ENCODE measurements around the gene TNIP2. TPM values are rescaled to one million over a fixed set of nuclear protein-coding genes. Genes with fewer than 3 reads are reported as not detected.

The TNIP2 gene
- total RNA-seq, 1 experiment from 2014 or later = 31.9 TPM

DNA sequence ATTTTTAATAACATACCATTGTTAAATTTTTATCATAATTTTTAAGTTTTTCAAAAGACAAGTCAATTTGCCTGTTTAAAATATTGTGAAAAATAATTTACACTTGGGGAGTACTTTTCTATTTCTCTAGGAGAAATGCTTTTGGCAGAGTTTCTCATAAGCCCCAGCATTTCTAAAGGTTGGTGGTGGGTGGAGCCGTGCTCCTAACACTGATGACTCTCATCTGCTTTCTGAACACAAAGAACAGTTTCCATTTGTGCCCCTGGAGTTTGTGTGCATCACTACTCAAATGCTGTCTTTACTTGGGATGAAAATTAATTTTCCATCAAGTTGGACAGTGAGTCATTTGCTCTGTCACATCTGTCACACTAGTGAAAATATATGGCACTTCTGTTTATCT, 57.6 kb downstream of the TNIP2 start:
- intact Hi-C loops (cut with micrococcal nuclease; ENCODE audit: unreplicated experiment) = no loop called here
- BruUV-seq (replicated peaks) = no TSS peak
- no peaks in the 10 kb centered on the region for H3K4me1 ChIP-seq (ENCODE audit: insufficient read depth, low read length, poor library complexity, severe bottlenecking)
- CTCF ChIA-PET = no interaction called here
- POLR2A ChIA-PET (ENCODE audit: low non-redundant PET) = no interaction called here
- H3K27me3 ChIP-seq (replicated peaks; ENCODE audit: insufficient read depth, low read depth, low read length, poor library complexity) = no peaks in the 10 kb centered on the region
- no peak for TF ChIP-seq EZH2 (IDR thresholded peaks at IDR 0.05; ENCODE audit: borderline replicate concordance, low read depth, low read length, poor library complexity, severe bottlenecking)
- TF ChIP-seq CTCF (conservative IDR thresholded peaks at IDR 0.05; ENCODE audit: low read depth, low read length) = no peak
- DNase-seq (ENCODE audit: low spot score) = no peak
- H3K36me3 ChIP-seq (ENCODE audit: insufficient read depth, low read length, poor library complexity, severe bottlenecking) = peaks cover 95% of the 10 kb centered on the region
- H3K27ac ChIP-seq (ENCODE audit: low read depth, low read length, poor library complexity, severe bottlenecking) = no peak overlapping the region
- H3K9me3 ChIP-seq (ENCODE audit: low read depth, low read length, poor library complexity, severe bottlenecking) = no peaks in the 10 kb centered on the region
- no peak overlapping the region for H3K4me3 ChIP-seq (ENCODE audit: low read depth, low read length, poor library complexity, severe bottlenecking)

DNA sequence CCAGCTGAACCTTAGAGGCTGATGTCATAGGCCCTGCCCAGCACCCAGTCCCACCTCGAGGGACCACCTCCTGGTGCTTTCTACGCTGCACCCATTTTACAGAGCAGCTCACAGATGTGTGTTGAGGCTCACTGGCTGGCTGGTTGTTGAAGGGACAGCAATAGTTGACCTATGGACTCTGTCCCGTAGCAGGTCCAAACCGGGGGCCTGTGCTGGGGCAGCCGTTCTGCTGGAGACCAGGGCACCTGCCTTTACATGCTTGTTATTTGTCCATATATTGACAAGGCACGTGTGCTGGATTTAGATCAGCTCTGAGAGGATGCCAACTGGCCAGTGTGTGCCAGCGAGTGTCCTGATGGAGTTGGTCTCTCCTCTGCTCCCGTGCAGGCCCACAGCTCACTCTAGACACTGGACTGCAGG, 58.1 kb downstream of the TNIP2 start:
- intact Hi-C loops (cut with micrococcal nuclease; ENCODE audit: unreplicated experiment) = no loop called here
- no TSS peak for BruUV-seq (replicated peaks)
- Histone ChIP-seq H3K27ac (ENCODE audit: low read depth, low read length, poor library complexity, severe bottlenecking) (no peak overlapping the region), H3K9me3 (ENCODE audit: low read depth, low read length, poor library complexity, severe bottlenecking) (no peaks in the 10 kb centered on the region), H3K4me1 (ENCODE audit: insufficient read depth, low read length, poor library complexity, severe bottlenecking) (no peaks in the 10 kb centered on the region), H3K27me3 (replicated peaks; ENCODE audit: insufficient read depth, low read depth, low read length, poor library complexity) (no peaks in the 10 kb centered on the region), H3K4me3 (ENCODE audit: low read depth, low read length, poor library complexity, severe bottlenecking) (no peak overlapping the region), H3K36me3 (ENCODE audit: insufficient read depth, low read length, poor library complexity, severe bottlenecking) (peaks cover 94% of the 10 kb centered on the region)
- TF ChIP-seq EZH2 (IDR thresholded peaks at IDR 0.05; ENCODE audit: borderline replicate concordance, low read depth, low read length, poor library complexity, severe bottlenecking) (no peak), CTCF (conservative IDR thresholded peaks at IDR 0.05; ENCODE audit: low read depth, low read length) (no peak)
- DNase-seq (ENCODE audit: low spot score) = no peak
- ChIA-PET CTCF (no interaction called here), POLR2A (ENCODE audit: low non-redundant PET) (no interaction called here)

GRCh38 chr4:2696423-2696822, 59.7 kb downstream of the TNIP2 start:
- BruUV-seq (replicated peaks) = no TSS peak
- Histone ChIP-seq H3K4me1 (ENCODE audit: insufficient read depth, low read length, poor library complexity, severe bottlenecking) (no peaks in the 10 kb centered on the region), H3K27me3 (replicated peaks; ENCODE audit: insufficient read depth, low read depth, low read length, poor library complexity) (no peaks in the 10 kb centered on the region), H3K27ac (ENCODE audit: low read depth, low read length, poor library complexity, severe bottlenecking) (no peak overlapping the region), H3K9me3 (ENCODE audit: low read depth, low read length, poor library complexity, severe bottlenecking) (no peaks in the 10 kb centered on the region), H3K36me3 (ENCODE audit: insufficient read depth, low read length, poor library complexity, severe bottlenecking) (peaks cover 92% of the 10 kb centered on the region), H3K4me3 (ENCODE audit: low read depth, low read length, poor library complexity, severe bottlenecking) (no peak overlapping the region)
- ChIA-PET CTCF (no interaction called here), POLR2A (ENCODE audit: low non-redundant PET) (no interaction called here)
- DNase-seq (ENCODE audit: low spot score) = no peak
- intact Hi-C loops (cut with micrococcal nuclease; ENCODE audit: unreplicated experiment) = no loop called here
- TF ChIP-seq CTCF (conservative IDR thresholded peaks at IDR 0.05; ENCODE audit: low read depth, low read length) (no peak), EZH2 (IDR thresholded peaks at IDR 0.05; ENCODE audit: borderline replicate concordance, low read depth, low read length, poor library complexity, severe bottlenecking) (no peak)

All from A673 (cell line).